HepG2 (cell line): ENCODE measurements around the gene SLC44A4. TPM values are rescaled to one million over a fixed set of nuclear protein-coding genes. Genes with fewer than 3 reads are reported as not detected.
A peak's percentile ranks its signal among the peaks of the same experiment; 100 is the strongest.

Experiments
- CHD2 ChIP-seq: IDR thresholded peaks from 2 replicates; pipeline ENCODE4 v1.6.1; 2011; ENCODE audit warnings: low read depth, low read length, improper control_type of control experiment
- FOSL2 ChIP-seq: sonication (generic); formaldehyde crosslinking; IDR thresholded peaks from 2 replicates; pipeline ENCODE4 v1.4.0; 2020; ENCODE audit warnings: missing genetic modification reagents
- FOXA1 ChIP-seq, 2 experiments: fragments of 450-650 bp in 1 of 2; sonication (generic) in 1 of 2; formaldehyde crosslinking in 1 of 2; IDR thresholded peaks; 2 replicates each; pipeline versions ENCODE4 v1.4.0 to v1.6.1; 2016 to 2020; ENCODE audit warnings: missing genetic modification reagents in 1 of 2
- FOXJ3 ChIP-seq: sonication (generic); formaldehyde crosslinking; IDR thresholded peaks from 2 replicates; pipeline ENCODE4 v1.4.0; 2020; ENCODE audit warnings: missing genetic modification reagents, mild to moderate bottlenecking, borderline replicate concordance
- FOXK2 ChIP-seq: fragments of 450-650 bp; IDR thresholded peaks from 2 replicates; pipeline ENCODE4 v1.6.1; 2016
- KLF12 ChIP-seq: sonication (generic); formaldehyde crosslinking; IDR thresholded peaks from 2 replicates; pipeline ENCODE4 v1.4.0; 2020; ENCODE audit warnings: missing genetic modification reagents, borderline replicate concordance
- KLF13 ChIP-seq: sonication (generic); formaldehyde crosslinking; IDR thresholded peaks from 2 replicates; pipeline ENCODE4 v1.4.0; 2020; ENCODE audit warnings: mild to moderate bottlenecking, missing genetic modification reagents
- MAF1 ChIP-seq: sonication (generic); formaldehyde crosslinking; IDR thresholded peaks from 2 replicates; pipeline ENCODE4 v1.5.0; 2020; ENCODE audit warnings: missing genetic modification reagents, borderline replicate concordance
- MAFF ChIP-seq: IDR thresholded peaks from 2 replicates; pipeline ENCODE4 v1.6.1; 2011; ENCODE audit warnings: low read depth, low read length, improper control_type of control experiment
- MED8 ChIP-seq: sonication (generic); formaldehyde crosslinking; IDR thresholded peaks from 2 replicates; pipeline ENCODE4 v1.8.1; 2023; ENCODE audit warnings: mild to moderate bottlenecking, missing genetic modification reagents; ENCODE audit not compliant: insufficient replicate concordance
- MTA3 ChIP-seq: sonication (generic); formaldehyde crosslinking; IDR thresholded peaks from 2 replicates; pipeline ENCODE4 v1.4.0; 2020; ENCODE audit warnings: missing genetic modification reagents
- NFE2L2 ChIP-seq: fragments of 150-350 bp; IDR thresholded peaks from 2 replicates; pipeline ENCODE4 v1.6.1; 2014; ENCODE audit warnings: low read length
- NFIB ChIP-seq: sonication (generic); formaldehyde crosslinking; IDR thresholded peaks from 2 replicates; pipeline ENCODE4 v1.9.0; 2021; ENCODE audit warnings: missing genetic modification reagents, mild to moderate bottlenecking, borderline replicate concordance
- PRDM4 ChIP-seq: sonication (generic); formaldehyde crosslinking; IDR thresholded peaks from 2 replicates; pipeline ENCODE4 v1.9.0; 2021; ENCODE audit warnings: missing genetic modification reagents, borderline replicate concordance
- REPIN1 ChIP-seq: sonication (generic); formaldehyde crosslinking; IDR thresholded peaks from 2 replicates; pipeline ENCODE4 v1.8.0; 2022; ENCODE audit warnings: missing genetic modification reagents, low read depth, mild to moderate bottlenecking, borderline replicate concordance
- WIZ ChIP-seq: sonication (generic); formaldehyde crosslinking; IDR thresholded peaks from 2 replicates; pipeline ENCODE4 v1.5.1; 2020; ENCODE audit warnings: mild to moderate bottlenecking, missing genetic modification reagents
- ZBTB37 ChIP-seq: sonication (generic); formaldehyde crosslinking; IDR thresholded peaks from 2 replicates; pipeline ENCODE4 v1.4.0; 2020; ENCODE audit warnings: mild to moderate bottlenecking, missing genetic modification reagents
- ZBTB44 ChIP-seq: sonication (generic); formaldehyde crosslinking; IDR thresholded peaks from 2 replicates; pipeline ENCODE4 v1.4.0; 2020; ENCODE audit warnings: missing genetic modification reagents
- ZEB1 ChIP-seq: IDR thresholded peaks from 2 replicates; pipeline ENCODE4 v1.6.1; 2012; ENCODE audit warnings: mild to moderate bottlenecking, low read depth, inconsistent platforms; ENCODE audit not compliant: insufficient replicate concordance
- ZNF3 ChIP-seq: IDR thresholded peaks from 2 replicates; pipeline ENCODE4 v1.7.0; 2017; ENCODE audit warnings: inconsistent platforms
- ZSCAN9 ChIP-seq: IDR thresholded peaks from 2 replicates; pipeline ENCODE4 v1.6.1; 2016; ENCODE audit warnings: borderline replicate concordance
- ZXDC ChIP-seq: sonication (generic); formaldehyde crosslinking; IDR thresholded peaks from 2 replicates; pipeline ENCODE4 v1.5.0; 2020; ENCODE audit warnings: mild to moderate bottlenecking, missing genetic modification reagents
- polyA plus RNA-seq, 8 experiments: library from polyadenylated mRNA; depleted of rRNA in 3 of 8; stranded (reverse) in 7 of 8; unstranded in 1 of 8; fragments of >200 nt; fragmentation: Illumina TruSeq in 4 of 8; extraction: Trizol in 4 of 8; gene quantifications; 2 replicates each; pipeline versions ENCODE4 v1.2.1 to v1.2.3, GENCODE V29; 2011 to 2016; ENCODE audit warnings: low read depth in 4 of 8, missing spikeins in 1 of 8, mixed read lengths in 1 of 8; ENCODE audit not compliant: insufficient read depth in 1 of 8
- total RNA-seq, 5 experiments: library from RNA; depleted of rRNA; stranded (reverse); fragments of >200 nt; fragmentation: Illumina TruSeq; extraction: Trizol; gene quantifications; 2 replicates each; pipeline ENCODE4 v1.2.3, GENCODE V29; 2016; ENCODE audit warnings: low read depth in 1 of 5

SLC44A4 gene
- total and polyA plus RNA-seq, 2 of the 13 experiments (the other 11 are each of a cell fraction or from before 2014, with no cell fraction given): 3.5 to 5.9 TPM

- TF ChIP-seq ZBTB44 (CRISPR knock-in tag): no peak
- peak; percentile 26; the same call in 1 of the 2 replicates for TF ChIP-seq MAFF
- no peak for TF ChIP-seq MED8 (CRISPR knock-in tag)
- no peak for TF ChIP-seq FOXK2
- peak; percentile 81 for TF ChIP-seq FOSL2
- TF ChIP-seq ZBTB37 (CRISPR knock-in tag): peak; percentile 96
- TF ChIP-seq REPIN1: peak; percentile 90; the same call in 1 of the 2 replicates
- TF ChIP-seq ZSCAN9 (CRISPR knock-in tag): no peak; the same call in 1 of the 2 replicates
- no peak for TF ChIP-seq MTA3 (CRISPR knock-in tag)
- 0 out of 2 replicates have a peak, but pooled peaks have one; percentile 35 for TF ChIP-seq CHD2
- TF ChIP-seq KLF13: no peak
- no peak for TF ChIP-seq NFE2L2
- peak; percentile 51 for TF ChIP-seq ZEB1
- TF ChIP-seq ZNF3: no peak
- peak; percentile 87 for TF ChIP-seq ZXDC (CRISPR knock-in tag)
- TF ChIP-seq KLF12 (CRISPR knock-in tag): peak; percentile 91; the same call in 1 of the 2 replicates
- TF ChIP-seq MAF1: no peak
- no peak for TF ChIP-seq NFIB
- TF ChIP-seq WIZ (CRISPR knock-in tag): peak; percentile 82; the same call in 1 of the 2 replicates
- TF ChIP-seq FOXJ3 (CRISPR knock-in tag): peak; percentile 80; the same call in 1 of the 2 replicates
- no peak for TF ChIP-seq FOXA1 (IDR thresholded peaks at IDR 0.05)
- peak; percentile 83 for TF ChIP-seq FOXA1 (CRISPR knock-in tag; IDR thresholded peaks at IDR 0.05)
- TF ChIP-seq PRDM4: no peak
Measured at GRCh38 chr6:31865205-31866118, 13.3 kb downstream of the SLC44A4 start (continued).
